ELF-1 (cell line): ENCODE results near the gene DAAM1.

Experiments
- DNase-seq: peaks from one replicate; pipeline ENCODE4 v3.0.0-alpha.2; 2016; ENCODE audit warnings: low read depth, low spot score

Gene DAAM1

GRCh38 chr14:59341858-59342477, 153.5 kb downstream of the DAAM1 start:
- no peak for DNase-seq

GRCh38 chr14:59342516-59343484, 154.3 kb downstream of the DAAM1 start:
- peak; percentile 9 for DNase-seq

GRCh38 chr14:59343585-59343984, 155.1 kb downstream of the DAAM1 start:
- no peak for DNase-seq

- no peak for DNase-seq
These were observed 155.5 kb downstream of the DAAM1 start for GRCh38 chr14:59344016-59344415.

GRCh38 chr14:59344691-59345455, 156.4 kb downstream of the DAAM1 start:
- DNase-seq, result no peak

- no peak for DNase-seq
These were observed 157.9 kb downstream of the DAAM1 start for GRCh38 chr14:59346329-59346728.

GRCh38 chr14:59346796-59347510, 158.5 kb downstream of the DAAM1 start:
- DNase-seq, result no peak

- DNase-seq, result no peak
These were observed 159.0 kb downstream of the DAAM1 start for GRCh38 chr14:59347511-59347900.

GRCh38 chr14:59347915-59348314, 159.4 kb downstream of the DAAM1 start:
- no peak for DNase-seq

- no peak for DNase-seq
These were observed 160.8 kb downstream of the DAAM1 start for GRCh38 chr14:59349258-59349701.

- DNase-seq, result no peak
These were observed 164.5 kb downstream of the DAAM1 start for GRCh38 chr14:59352961-59353360.

GRCh38 chr14:59354666-59355065, 166.2 kb downstream of the DAAM1 start:
- no peak for DNase-seq

- DNase-seq, result no peak
These were observed 166.6 kb downstream of the DAAM1 start for GRCh38 chr14:59355091-59355490.

- no peak for DNase-seq
These were observed 167.8 kb downstream of the DAAM1 start for GRCh38 chr14:59356312-59356711.

GRCh38 chr14:59356767-59357166, 168.3 kb downstream of the DAAM1 start:
- no peak for DNase-seq

- peak; percentile 60 for DNase-seq
These were observed 169.6 kb downstream of the DAAM1 start for GRCh38 chr14:59358102-59358501.

- DNase-seq, result no peak
These were observed 170.3 kb downstream of the DAAM1 start for GRCh38 chr14:59358784-59359183.

- no peak for DNase-seq
These were observed 171.1 kb downstream of the DAAM1 start for GRCh38 chr14:59359431-59360124.

GRCh38 chr14:59360233-59360632, 171.8 kb downstream of the DAAM1 start:
- DNase-seq, result no peak

GRCh38 chr14:59360923-59361794, 172.7 kb downstream of the DAAM1 start:
- DNase-seq, result peak; percentile 34
